MM.1S (cell line): ENCODE data around the gene ENOX2.

Experiments
- CTCF ChIP-seq: fragments of 300-600 bp; sonication (generic); IDR thresholded peaks from 2 replicates; pipeline ENCODE4 v1.5.1; 2016; ENCODE audit warnings: antibody characterized with exemption, low read length, mixed read lengths
- EZH2 ChIP-seq: fragments of 300-600 bp; sonication (generic); optimal IDR thresholded peaks from 2 replicates; pipeline ENCODE3; 2017; ENCODE audit warnings: low read depth, mild to moderate bottlenecking, antibody characterized with exemption, low read length, mixed read lengths

- TF ChIP-seq CTCF (no peak), EZH2 (no peak)
Measured at GRCh38 chrX:130857207-130857606, 45.8 kb downstream of the ENOX2 start.
